GM18519 (cell line): ENCODE results near the gene UBR1.
"Not testable (repeated sequence)": the region's sequence is repeated elsewhere in the genome, so short reads cannot be mapped to it uniquely, and the experiment has no call there.

Experiments
- ATAC-seq: cut with Tn5 transposase; IDR thresholded peaks from one replicate; pipeline ENCODE4 v1.9.1; 2021; ENCODE audit warnings: mild to moderate bottlenecking, moderate library complexity; ENCODE audit not compliant: unreplicated experiment, low FRiP score

UBR1 gene

GRCh38 chr15:42919308-42919707 lies 186.5 kb downstream of the UBR1 start:
- ATAC-seq = no peak

GRCh38 chr15:42918047-42918446 lies 187.8 kb downstream of the UBR1 start:
- no peak for ATAC-seq

- no peak for ATAC-seq
These were observed 190.1 kb downstream of the UBR1 start for GRCh38 chr15:42915654-42916315.

GRCh38 chr15:42914728-42915497 lies 190.9 kb downstream of the UBR1 start:
- no peak for ATAC-seq

- no peak for ATAC-seq
These were observed 194.7 kb downstream of the UBR1 start for GRCh38 chr15:42911058-42911592.

- no peak for ATAC-seq
These were observed 197.3 kb downstream of the UBR1 start for GRCh38 chr15:42908538-42908937.

- ATAC-seq = no peak
These were observed 202.2 kb downstream of the UBR1 start for GRCh38 chr15:42903388-42904324.

GRCh38 chr15:42893911-42894310 lies 211.9 kb downstream of the UBR1 start:
- not testable (repeated sequence) for ATAC-seq
